A673 (cell line): Measurements from ENCODE around the gene KRI1. TPM values are rescaled to one million over a fixed set of nuclear protein-coding genes. Genes with fewer than 3 reads are reported as not detected.

ENCODE experiments used
- BruUV-seq: library from RNA; stranded (reverse); fragments of 400-500 nt; replicated peaks from 2 replicates; lab custom pipeline; 2021; lab: Mats Ljungman, UMichigan
- CTCF ChIA-PET: fragments of 300-600 bp; sonication (Branson Sonifier 250); formaldehyde crosslinking; loops from one replicate; lab custom pipeline; 2022; ENCODE audit warnings: antibody characterized with exemption; lab: Charles Lee
- POLR2A ChIA-PET: fragments of 300-600 bp; sonication (Branson Sonifier 250); formaldehyde crosslinking; loops from one replicate; lab custom pipeline; 2022; ENCODE audit warnings: antibody characterized with exemption; ENCODE audit not compliant: low non-redundant PET; lab: Charles Lee
- DNase-seq: peaks from one replicate; pipeline ENCODE4 v3.0.0-alpha.2; 2015; ENCODE audit warnings: low spot score
- H3K27ac ChIP-seq: fragments of 200-600 bp; sonication (generic); 2 replicates; pipeline ENCODE4 v1.5.1; 2016; ENCODE audit warnings: mixed run types, low read depth, mild to moderate bottlenecking, mixed read lengths, antibody characterized with exemption, low read length; ENCODE audit not compliant: poor library complexity, severe bottlenecking
- H3K27me3 ChIP-seq: fragments of 200-600 bp; sonication (generic); replicated peaks from 2 replicates; pipeline ENCODE4 v1.6.1; 2017; ENCODE audit warnings: mixed run types, low read depth, mild to moderate bottlenecking, mixed read lengths, antibody characterized with exemption, low read length; ENCODE audit not compliant: insufficient read depth, poor library complexity
- H3K36me3 ChIP-seq: fragments of 200-600 bp; sonication (generic); 2 replicates; pipeline ENCODE4 v1.6.1; 2016; ENCODE audit warnings: mixed run types, mild to moderate bottlenecking, mixed read lengths, antibody characterized with exemption, low read length; ENCODE audit not compliant: insufficient read depth, poor library complexity, severe bottlenecking
- H3K4me1 ChIP-seq: fragments of 200-600 bp; sonication (generic); 2 replicates; pipeline ENCODE4 v1.6.1; 2017; ENCODE audit warnings: mixed run types, mild to moderate bottlenecking, mixed read lengths, antibody characterized with exemption, low read length; ENCODE audit not compliant: insufficient read depth, poor library complexity, severe bottlenecking
- H3K4me3 ChIP-seq: fragments of 200-600 bp; sonication (generic); 2 replicates; pipeline ENCODE4 v1.5.1; 2016; ENCODE audit warnings: low read depth, mixed run types, mild to moderate bottlenecking, mixed read lengths, low read length; ENCODE audit not compliant: poor library complexity, severe bottlenecking
- H3K9me3 ChIP-seq: fragments of 200-600 bp; sonication (generic); 2 replicates; pipeline ENCODE4 v1.6.1; 2016; ENCODE audit warnings: mixed run types, low read depth, mild to moderate bottlenecking, mixed read lengths, antibody characterized with exemption, low read length; ENCODE audit not compliant: poor library complexity, severe bottlenecking
- EZH2 ChIP-seq: fragments of 200-600 bp; sonication (generic); IDR thresholded peaks from 2 replicates; pipeline ENCODE4 v1.6.1; 2017; ENCODE audit warnings: borderline replicate concordance, low read depth, mild to moderate bottlenecking, mixed read lengths, antibody characterized with exemption, low read length; ENCODE audit not compliant: poor library complexity, severe bottlenecking
- intact Hi-C: fragments of 100-400 bp; cut with micrococcal nuclease; formaldehyde crosslinking; loops from one replicate; pipeline ENCODE4 v1.10.0; 2022; ENCODE audit not compliant: unreplicated experiment
- total RNA-seq: library from RNA; stranded (reverse); gene quantifications from 2 replicates; pipeline ENCODE4 v1.2.3, GENCODE V29; 2021
- TF ChIP-seq, protein P1 (sequence below): fragments of 300-800, 200-600 bp; sonication (generic); conservative IDR thresholded peaks from 2 replicates; pipeline ENCODE4 v1.5.1; 2017; ENCODE audit warnings: low read depth, mild to moderate bottlenecking, antibody characterized with exemption, low read length, moderate library complexity, mixed read lengths

Gene KRI1
- total RNA-seq, 1 experiment from 2014 or later = 47.8 TPM

DNA sequence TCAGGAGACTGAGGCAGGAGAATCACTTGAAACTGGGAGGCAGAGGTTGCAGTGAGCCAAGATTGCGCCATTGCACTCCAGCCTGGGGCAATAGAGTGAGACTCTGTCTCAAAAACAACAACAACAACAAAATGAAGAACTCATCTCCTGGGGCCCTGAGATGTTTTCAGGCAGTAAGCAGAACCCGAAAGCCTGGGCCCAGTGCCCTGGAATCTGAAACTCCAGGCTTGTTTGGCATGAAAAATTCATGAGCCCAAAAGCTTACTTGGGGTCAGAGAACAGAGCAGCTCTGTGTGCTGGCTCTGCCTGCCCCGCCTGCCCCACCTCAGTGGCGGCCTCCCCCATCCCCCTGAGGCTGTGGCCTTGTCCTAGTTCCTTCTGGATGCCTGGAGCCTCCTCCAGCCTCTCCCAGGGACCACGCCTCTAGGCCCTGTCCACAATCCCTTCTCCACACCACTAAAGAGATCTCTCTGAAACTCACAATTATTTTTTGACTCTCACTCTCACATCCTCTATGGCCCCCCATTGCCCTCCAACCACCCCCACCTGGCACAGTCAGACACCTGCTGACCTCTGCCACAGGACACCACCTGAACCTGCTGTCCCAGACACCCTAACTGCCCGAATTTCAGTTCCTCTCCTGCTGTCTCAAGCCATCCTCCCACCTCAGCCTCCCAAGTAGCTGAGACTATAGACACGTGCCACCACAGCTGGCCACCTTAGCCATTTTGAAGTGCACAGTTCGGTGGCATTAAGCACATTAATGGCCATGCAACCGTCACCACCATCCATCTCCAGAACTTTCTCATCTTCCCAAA is 28.2 kb upstream of the KRI1 start:
- TF ChIP-seq, protein P1, sequence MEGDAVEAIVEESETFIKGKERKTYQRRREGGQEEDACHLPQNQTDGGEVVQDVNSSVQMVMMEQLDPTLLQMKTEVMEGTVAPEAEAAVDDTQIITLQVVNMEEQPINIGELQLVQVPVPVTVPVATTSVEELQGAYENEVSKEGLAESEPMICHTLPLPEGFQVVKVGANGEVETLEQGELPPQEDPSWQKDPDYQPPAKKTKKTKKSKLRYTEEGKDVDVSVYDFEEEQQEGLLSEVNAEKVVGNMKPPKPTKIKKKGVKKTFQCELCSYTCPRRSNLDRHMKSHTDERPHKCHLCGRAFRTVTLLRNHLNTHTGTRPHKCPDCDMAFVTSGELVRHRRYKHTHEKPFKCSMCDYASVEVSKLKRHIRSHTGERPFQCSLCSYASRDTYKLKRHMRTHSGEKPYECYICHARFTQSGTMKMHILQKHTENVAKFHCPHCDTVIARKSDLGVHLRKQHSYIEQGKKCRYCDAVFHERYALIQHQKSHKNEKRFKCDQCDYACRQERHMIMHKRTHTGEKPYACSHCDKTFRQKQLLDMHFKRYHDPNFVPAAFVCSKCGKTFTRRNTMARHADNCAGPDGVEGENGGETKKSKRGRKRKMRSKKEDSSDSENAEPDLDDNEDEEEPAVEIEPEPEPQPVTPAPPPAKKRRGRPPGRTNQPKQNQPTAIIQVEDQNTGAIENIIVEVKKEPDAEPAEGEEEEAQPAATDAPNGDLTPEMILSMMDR = no peak
- TF ChIP-seq EZH2 = no peak
- ChIA-PET POLR2A (no interaction called here), CTCF (no interaction called here)
- Histone ChIP-seq H3K9me3 (no peaks in the 10 kb centered on the region), H3K4me1 (no peaks in the 10 kb centered on the region), H3K36me3 (no peaks in the 10 kb centered on the region), H3K27ac (no peak overlapping the region), H3K4me3 (no peak overlapping the region), H3K27me3 (no peaks in the 10 kb centered on the region)
- no TSS peak for BruUV-seq
- intact Hi-C loops = no loop called here
- no peak for DNase-seq

DNA sequence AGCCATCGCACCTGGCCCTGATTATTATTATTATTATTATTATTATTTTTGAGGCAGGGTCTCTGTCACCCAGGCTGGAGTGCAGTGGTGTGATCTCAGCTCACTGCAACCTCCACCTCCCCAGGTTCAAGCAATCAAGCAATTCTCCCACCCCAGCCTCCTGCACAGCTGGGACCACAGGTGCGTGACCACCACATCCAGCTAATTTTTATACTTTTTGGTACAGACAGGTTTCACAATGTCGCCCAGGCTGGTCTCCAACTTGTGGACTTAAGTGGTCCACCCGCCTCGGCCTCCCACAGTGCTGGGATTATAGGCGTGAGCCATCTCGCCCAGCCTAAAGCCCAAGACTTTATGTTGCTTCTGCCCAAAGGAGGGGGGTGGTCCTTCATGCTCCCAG is 27.3 kb upstream of the KRI1 start:
- BruUV-seq = no TSS peak
- intact Hi-C loops = no loop called here
- H3K27ac ChIP-seq = no peak overlapping the region
- POLR2A ChIA-PET = no interaction called here
- CTCF ChIA-PET = no interaction called here
- TF ChIP-seq EZH2 = no peak
- TF ChIP-seq, protein P1 = no peak
- no peaks in the 10 kb centered on the region for H3K4me1 ChIP-seq
- H3K9me3 ChIP-seq = no peaks in the 10 kb centered on the region
- DNase-seq = no peak
- no peak overlapping the region for H3K4me3 ChIP-seq
- H3K27me3 ChIP-seq = no peaks in the 10 kb centered on the region
- no peaks in the 10 kb centered on the region for H3K36me3 ChIP-seq

DNA sequence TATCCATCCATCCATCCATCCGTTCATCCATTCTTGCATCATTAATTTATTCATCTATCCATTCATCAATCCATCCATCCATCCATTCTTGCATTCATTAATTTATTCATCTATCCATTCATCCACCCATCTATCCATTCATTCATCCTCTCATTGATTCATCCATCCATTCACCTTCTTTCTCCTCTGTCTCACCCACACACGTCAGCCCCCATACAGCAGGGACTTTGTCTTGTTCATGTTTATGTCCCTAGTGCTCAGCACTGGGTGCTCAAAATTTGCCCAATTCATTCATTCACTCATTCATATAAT is 22.0 kb upstream of the KRI1 start:
- POLR2A ChIA-PET = no interaction called here
- no peak for TF ChIP-seq EZH2
- TF ChIP-seq, protein P1 = no peak
- Histone ChIP-seq H3K27me3 (peaks cover 8% of the 10 kb centered on the region), H3K4me1 (no peaks in the 10 kb centered on the region), H3K36me3 (no peaks in the 10 kb centered on the region), H3K4me3 (no peak overlapping the region), H3K27ac (no peak overlapping the region), H3K9me3 (no peaks in the 10 kb centered on the region)
- CTCF ChIA-PET = no interaction called here
- DNase-seq = no peak
- intact Hi-C loops = loop anchor here (10.0 kb wide), 1 partner anchor 277 kb away; no protein-coding TSS in a partner anchor
- no TSS peak for BruUV-seq
